ENCODE data around the gene FGF1.

FGF1 gene

DNA sequence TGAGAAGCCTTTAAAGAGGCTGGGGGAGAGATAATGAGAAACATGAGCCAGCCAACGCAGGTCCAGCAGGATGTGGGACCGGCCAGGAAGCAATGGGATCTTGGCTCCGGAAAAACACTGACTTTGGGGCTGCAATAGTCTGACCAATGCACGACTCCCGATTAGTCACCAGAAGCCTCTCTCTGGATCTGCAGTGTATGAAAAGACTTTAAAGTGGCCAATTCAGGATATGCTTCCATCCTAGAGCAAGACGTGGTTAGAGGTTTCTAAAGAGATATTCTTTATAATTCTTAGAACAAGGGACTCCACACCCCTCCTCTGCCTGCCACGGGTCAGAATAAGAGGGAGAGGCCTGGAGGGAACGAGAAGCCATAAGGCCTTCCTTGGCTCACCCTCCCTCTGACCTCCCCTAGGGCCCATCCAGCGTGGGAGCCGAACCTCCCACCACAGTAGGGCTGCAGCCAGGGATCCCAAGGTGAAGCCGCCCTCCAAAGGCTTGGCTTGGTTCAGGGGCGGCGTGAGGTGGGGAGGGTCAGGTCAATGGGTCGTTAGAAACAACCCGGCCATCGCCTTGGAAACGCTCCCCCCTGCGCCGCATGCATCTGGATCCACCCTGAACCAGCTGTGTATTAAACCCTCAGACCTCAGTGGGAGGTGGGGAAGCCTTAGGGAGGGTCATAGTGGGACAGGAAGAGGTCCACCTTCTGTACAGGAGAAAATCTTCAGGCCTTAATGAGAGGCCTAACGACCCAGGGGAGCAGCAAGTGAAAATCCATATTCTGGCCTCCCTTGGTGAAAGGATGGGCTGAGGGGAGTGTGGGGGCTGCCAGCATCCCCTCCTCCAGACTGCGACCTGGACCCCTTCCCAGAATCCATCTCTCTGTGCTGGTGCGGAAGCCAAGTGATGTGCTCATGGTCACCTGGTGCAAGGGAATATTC, 11.1 kb downstream of the FGF1 start:
- no peak for TF ChIP-seq ESRRG (CRISPR knock-in tag; IDR thresholded peaks at IDR 0.05)
- TF ChIP-seq ZC3H10 (CRISPR knock-in tag; IDR thresholded peaks at IDR 0.05) = no peak
- no peak for TF ChIP-seq ZNF565 (CRISPR knock-in tag; conservative IDR thresholded peaks at IDR 0.05; ENCODE audit: low read depth)
- peak; percentile 92 for ATAC-seq

DNA sequence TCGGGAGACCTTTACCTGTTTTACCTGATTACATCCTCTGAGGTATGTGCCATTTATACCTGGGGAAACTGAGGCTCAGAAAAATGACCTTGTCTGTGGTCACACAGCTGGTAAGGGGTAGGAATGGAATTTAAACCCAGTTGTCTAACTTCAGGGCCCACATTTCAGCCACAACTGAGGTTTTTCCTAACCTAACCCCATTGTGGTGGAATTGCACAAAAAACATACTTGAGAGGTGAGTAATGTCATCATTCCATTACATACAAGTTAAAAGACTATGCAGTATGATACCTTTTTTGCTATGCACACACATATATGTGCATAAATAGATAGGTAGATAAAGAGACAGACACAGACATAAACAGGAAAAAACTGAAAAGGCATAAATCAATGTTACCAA, 14.1 kb downstream of the FGF1 start:
- ATAC-seq = peak; percentile 32; the same call in 1 of the 3 replicates
- TF ChIP-seq OSR1 (CRISPR knock-in tag; IDR thresholded peaks at IDR 0.05) = no peak
- TF ChIP-seq ZNF8 (CRISPR knock-in tag; IDR thresholded peaks at IDR 0.05) = no peak
- TF ChIP-seq ZFP3 (CRISPR knock-in tag; IDR thresholded peaks at IDR 0.05) = no peak
- TF ChIP-seq ZNF70 (CRISPR knock-in tag; IDR thresholded peaks at IDR 0.05) = no peak
- TF ChIP-seq ESRRG (CRISPR knock-in tag; IDR thresholded peaks at IDR 0.05) = no peak
- TF ChIP-seq, protein P1, sequence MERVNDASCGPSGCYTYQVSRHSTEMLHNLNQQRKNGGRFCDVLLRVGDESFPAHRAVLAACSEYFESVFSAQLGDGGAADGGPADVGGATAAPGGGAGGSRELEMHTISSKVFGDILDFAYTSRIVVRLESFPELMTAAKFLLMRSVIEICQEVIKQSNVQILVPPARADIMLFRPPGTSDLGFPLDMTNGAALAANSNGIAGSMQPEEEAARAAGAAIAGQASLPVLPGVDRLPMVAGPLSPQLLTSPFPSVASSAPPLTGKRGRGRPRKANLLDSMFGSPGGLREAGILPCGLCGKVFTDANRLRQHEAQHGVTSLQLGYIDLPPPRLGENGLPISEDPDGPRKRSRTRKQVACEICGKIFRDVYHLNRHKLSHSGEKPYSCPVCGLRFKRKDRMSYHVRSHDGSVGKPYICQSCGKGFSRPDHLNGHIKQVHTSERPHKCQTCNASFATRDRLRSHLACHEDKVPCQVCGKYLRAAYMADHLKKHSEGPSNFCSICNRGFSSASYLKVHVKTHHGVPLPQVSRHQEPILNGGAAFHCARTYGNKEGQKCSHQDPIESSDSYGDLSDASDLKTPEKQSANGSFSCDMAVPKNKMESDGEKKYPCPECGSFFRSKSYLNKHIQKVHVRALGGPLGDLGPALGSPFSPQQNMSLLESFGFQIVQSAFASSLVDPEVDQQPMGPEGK (CRISPR knock-in tag; IDR thresholded peaks at IDR 0.05; ENCODE audit: borderline replicate concordance) = no peak
- TF ChIP-seq CSDC2 (CRISPR knock-in tag; IDR thresholded peaks at IDR 0.05) = no peak
- TF ChIP-seq RARB (CRISPR knock-in tag; IDR thresholded peaks at IDR 0.05) = no peak
- no peak for TF ChIP-seq PPARA (CRISPR knock-in tag; IDR thresholded peaks at IDR 0.05; ENCODE audit: borderline replicate concordance)
- TF ChIP-seq TCF4 (CRISPR knock-in tag; IDR thresholded peaks at IDR 0.05; ENCODE audit: borderline replicate concordance) = no peak
- TF ChIP-seq, protein P2, sequence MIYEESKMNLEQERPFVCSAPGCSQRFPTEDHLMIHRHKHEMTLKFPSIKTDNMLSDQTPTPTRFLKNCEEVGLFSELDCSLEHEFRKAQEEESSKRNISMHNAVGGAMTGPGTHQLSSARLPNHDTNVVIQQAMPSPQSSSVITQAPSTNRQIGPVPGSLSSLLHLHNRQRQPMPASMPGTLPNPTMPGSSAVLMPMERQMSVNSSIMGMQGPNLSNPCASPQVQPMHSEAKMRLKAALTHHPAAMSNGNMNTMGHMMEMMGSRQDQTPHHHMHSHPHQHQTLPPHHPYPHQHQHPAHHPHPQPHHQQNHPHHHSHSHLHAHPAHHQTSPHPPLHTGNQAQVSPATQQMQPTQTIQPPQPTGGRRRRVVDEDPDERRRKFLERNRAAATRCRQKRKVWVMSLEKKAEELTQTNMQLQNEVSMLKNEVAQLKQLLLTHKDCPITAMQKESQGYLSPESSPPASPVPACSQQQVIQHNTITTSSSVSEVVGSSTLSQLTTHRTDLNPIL (CRISPR knock-in tag; IDR thresholded peaks at IDR 0.05; ENCODE audit: low read depth) = no peak
- TF ChIP-seq TOX (CRISPR knock-in tag; IDR thresholded peaks at IDR 0.05; ENCODE audit: borderline replicate concordance) = no peak
- TF ChIP-seq BACH2 (CRISPR knock-in tag; IDR thresholded peaks at IDR 0.05; ENCODE audit: borderline replicate concordance) = no peak
- TF ChIP-seq ARNTL (CRISPR knock-in tag; IDR thresholded peaks at IDR 0.05; ENCODE audit: borderline replicate concordance, low read depth) = no peak
- TF ChIP-seq GLIS3 (CRISPR knock-in tag; IDR thresholded peaks at IDR 0.05) = no peak

DNA sequence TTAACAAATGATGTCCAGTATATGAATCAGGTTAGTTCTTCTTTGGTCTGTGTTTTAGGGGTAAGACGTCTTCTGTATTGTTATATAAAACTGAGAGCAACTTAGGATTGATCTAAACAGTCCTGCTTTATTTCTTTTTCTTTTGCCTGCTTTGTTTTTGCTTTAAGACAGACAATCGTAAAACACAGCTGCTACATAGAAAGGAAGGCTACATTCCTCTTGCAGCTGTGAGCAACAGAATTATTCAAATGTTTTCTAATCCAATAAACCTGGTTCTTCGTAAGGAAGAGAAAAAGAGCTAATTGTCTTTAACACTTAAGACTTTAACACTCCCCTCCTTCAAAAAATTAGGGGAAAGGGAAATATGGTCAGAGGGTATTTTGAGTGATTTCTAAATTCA, 14.6 kb downstream of the FGF1 start:
- TF ChIP-seq, protein P3, sequence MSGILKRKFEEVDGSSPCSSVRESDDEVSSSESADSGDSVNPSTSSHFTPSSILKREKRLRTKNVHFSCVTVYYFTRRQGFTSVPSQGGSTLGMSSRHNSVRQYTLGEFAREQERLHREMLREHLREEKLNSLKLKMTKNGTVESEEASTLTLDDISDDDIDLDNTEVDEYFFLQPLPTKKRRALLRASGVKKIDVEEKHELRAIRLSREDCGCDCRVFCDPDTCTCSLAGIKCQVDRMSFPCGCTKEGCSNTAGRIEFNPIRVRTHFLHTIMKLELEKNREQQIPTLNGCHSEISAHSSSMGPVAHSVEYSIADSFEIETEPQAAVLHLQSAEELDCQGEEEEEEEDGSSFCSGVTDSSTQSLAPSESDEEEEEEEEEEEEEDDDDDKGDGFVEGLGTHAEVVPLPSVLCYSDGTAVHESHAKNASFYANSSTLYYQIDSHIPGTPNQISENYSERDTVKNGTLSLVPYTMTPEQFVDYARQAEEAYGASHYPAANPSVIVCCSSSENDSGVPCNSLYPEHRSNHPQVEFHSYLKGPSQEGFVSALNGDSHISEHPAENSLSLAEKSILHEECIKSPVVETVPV (CRISPR knock-in tag; IDR thresholded peaks at IDR 0.05) = no peak
- TF ChIP-seq GLIS3 (CRISPR knock-in tag; IDR thresholded peaks at IDR 0.05) (no peak), OSR1 (CRISPR knock-in tag; IDR thresholded peaks at IDR 0.05) (no peak), ZNF565 (CRISPR knock-in tag; conservative IDR thresholded peaks at IDR 0.05; ENCODE audit: low read depth) (no peak), BACH2 (CRISPR knock-in tag; IDR thresholded peaks at IDR 0.05; ENCODE audit: borderline replicate concordance) (no peak), PPARA (CRISPR knock-in tag; IDR thresholded peaks at IDR 0.05; ENCODE audit: borderline replicate concordance) (no peak), ZFP3 (CRISPR knock-in tag; IDR thresholded peaks at IDR 0.05) (no peak), TOX (CRISPR knock-in tag; IDR thresholded peaks at IDR 0.05; ENCODE audit: borderline replicate concordance) (no peak)
- TF ChIP-seq, protein P2 (CRISPR knock-in tag; IDR thresholded peaks at IDR 0.05; ENCODE audit: low read depth) = no peak
- no peak for ATAC-seq

DNA sequence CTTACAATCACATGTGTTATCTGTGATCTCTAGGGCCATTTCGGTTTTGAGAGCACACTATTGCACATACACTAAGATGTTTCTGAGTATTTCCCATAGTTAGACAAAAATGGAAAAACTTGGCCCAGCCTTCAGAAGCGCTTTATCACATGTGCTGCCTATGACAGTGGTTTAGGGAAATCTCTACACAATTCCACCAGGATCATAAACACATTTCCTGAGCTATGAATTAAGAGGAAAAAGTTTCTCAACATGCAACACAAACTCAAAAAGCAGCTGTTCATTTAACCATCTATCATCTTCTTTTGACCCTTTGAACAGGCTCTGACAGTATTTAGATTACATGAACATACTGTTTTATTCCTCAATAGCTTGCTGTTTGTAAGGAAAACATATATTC, 15.1 kb downstream of the FGF1 start:
- ATAC-seq = no peak

More for the DNA sequence above, 15.1 kb downstream of the FGF1 start:
- TF ChIP-seq, protein P4, sequence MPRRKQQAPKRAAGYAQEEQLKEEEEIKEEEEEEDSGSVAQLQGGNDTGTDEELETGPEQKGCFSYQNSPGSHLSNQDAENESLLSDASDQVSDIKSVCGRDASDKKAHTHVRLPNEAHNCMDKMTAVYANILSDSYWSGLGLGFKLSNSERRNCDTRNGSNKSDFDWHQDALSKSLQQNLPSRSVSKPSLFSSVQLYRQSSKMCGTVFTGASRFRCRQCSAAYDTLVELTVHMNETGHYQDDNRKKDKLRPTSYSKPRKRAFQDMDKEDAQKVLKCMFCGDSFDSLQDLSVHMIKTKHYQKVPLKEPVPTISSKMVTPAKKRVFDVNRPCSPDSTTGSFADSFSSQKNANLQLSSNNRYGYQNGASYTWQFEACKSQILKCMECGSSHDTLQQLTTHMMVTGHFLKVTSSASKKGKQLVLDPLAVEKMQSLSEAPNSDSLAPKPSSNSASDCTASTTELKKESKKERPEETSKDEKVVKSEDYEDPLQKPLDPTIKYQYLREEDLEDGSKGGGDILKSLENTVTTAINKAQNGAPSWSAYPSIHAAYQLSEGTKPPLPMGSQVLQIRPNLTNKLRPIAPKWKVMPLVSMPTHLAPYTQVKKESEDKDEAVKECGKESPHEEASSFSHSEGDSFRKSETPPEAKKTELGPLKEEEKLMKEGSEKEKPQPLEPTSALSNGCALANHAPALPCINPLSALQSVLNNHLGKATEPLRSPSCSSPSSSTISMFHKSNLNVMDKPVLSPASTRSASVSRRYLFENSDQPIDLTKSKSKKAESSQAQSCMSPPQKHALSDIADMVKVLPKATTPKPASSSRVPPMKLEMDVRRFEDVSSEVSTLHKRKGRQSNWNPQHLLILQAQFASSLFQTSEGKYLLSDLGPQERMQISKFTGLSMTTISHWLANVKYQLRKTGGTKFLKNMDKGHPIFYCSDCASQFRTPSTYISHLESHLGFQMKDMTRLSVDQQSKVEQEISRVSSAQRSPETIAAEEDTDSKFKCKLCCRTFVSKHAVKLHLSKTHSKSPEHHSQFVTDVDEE (CRISPR knock-in tag; IDR thresholded peaks at IDR 0.05) = no peak
- TF ChIP-seq ZC3H10 (CRISPR knock-in tag; IDR thresholded peaks at IDR 0.05) = no peak
